ENCODE measurements around the gene DHCR24. TPM values are rescaled to one million over a fixed set of nuclear protein-coding genes. Genes with fewer than 3 reads are reported as not detected.

Gene DHCR24
- polyA plus RNA-seq, 1 experiment, result 60.5 TPM

DNA sequence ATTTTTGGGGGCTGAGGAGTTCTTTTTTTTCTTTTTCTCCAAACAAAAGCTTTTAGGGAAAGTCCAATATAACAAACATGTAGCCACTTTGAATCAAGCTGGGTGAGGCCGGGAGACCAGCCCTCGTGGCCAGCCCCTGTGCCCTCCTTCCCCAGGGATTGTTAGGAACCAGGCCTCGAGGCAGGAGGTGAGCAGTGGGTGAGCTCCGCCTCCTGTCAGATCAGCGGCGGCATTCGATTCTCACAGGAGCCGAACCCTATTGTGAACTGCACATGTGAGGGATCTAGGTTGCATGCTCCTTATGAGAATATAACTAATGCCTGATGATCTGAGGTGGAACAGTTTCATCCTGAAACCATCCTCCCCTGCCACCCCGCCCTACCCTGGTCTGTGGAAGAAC, 44.0 kb downstream of the DHCR24 start:
- no peaks in the 10 kb centered on the region for H3K27me3 ChIP-seq (ENCODE audit: control insufficient read depth, insufficient read depth, low read length)
- H3K27ac ChIP-seq (ENCODE audit: low read depth, low read length), result no peak overlapping the region
- TF ChIP-seq, protein P1, sequence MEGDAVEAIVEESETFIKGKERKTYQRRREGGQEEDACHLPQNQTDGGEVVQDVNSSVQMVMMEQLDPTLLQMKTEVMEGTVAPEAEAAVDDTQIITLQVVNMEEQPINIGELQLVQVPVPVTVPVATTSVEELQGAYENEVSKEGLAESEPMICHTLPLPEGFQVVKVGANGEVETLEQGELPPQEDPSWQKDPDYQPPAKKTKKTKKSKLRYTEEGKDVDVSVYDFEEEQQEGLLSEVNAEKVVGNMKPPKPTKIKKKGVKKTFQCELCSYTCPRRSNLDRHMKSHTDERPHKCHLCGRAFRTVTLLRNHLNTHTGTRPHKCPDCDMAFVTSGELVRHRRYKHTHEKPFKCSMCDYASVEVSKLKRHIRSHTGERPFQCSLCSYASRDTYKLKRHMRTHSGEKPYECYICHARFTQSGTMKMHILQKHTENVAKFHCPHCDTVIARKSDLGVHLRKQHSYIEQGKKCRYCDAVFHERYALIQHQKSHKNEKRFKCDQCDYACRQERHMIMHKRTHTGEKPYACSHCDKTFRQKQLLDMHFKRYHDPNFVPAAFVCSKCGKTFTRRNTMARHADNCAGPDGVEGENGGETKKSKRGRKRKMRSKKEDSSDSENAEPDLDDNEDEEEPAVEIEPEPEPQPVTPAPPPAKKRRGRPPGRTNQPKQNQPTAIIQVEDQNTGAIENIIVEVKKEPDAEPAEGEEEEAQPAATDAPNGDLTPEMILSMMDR (IDR thresholded peaks at IDR 0.05; ENCODE audit: low read depth, low read length), result no peak
- ChIA-PET CTCF (no interaction called here), POLR2A (no interaction called here)
- no peaks in the 10 kb centered on the region for H3K9me3 ChIP-seq (ENCODE audit: control insufficient read depth, insufficient read depth, low read length)
- H3K4me3 ChIP-seq (ENCODE audit: low read depth, low read length), result no peak overlapping the region
- no peak for DNase-seq (ENCODE audit: low read depth, low spot score)

DNA sequence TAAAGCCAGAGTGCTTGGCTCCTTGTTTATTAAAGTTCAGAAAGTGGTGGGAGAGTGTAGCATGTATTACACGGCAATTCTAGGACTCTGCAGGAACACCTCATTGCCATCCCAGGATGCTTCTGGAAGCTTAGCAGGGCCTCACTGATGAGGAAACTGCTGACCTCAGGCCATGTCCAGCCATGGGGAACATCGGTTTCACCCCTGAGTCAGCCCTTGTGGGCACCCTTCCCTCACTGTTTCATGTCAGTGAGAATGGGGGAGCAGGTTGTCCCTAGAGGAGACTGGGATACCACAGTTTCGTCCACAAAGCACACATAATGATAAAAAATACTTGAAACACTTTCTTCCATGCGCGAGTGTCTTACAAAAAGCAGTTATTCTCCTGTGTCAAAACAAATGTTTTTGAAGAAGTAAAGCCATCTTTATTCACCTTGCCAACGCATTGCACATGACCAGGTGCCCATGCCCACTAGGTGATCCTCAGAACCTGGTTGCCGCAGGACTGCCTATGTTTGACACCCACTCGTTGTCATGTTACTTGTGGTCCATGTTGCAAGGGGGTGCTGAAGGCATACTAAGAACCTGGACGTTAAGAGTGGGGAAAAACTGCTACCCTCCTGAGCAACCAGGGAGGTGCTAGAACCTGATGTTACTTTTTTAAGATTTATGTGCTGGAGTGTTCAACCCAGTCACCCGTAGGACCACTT, 44.6 kb downstream of the DHCR24 start:
- no peaks in the 10 kb centered on the region for H3K9me3 ChIP-seq (ENCODE audit: control insufficient read depth, insufficient read depth, low read length)
- TF ChIP-seq, protein P1 (IDR thresholded peaks at IDR 0.05; ENCODE audit: low read depth, low read length), result no peak
- no peak overlapping the region for H3K4me3 ChIP-seq (ENCODE audit: low read depth, low read length)
- H3K27ac ChIP-seq (ENCODE audit: low read depth, low read length), result no peak overlapping the region
- CTCF ChIA-PET, result no interaction called here
- H3K27me3 ChIP-seq (ENCODE audit: control insufficient read depth, insufficient read depth, low read length), result no peaks in the 10 kb centered on the region
- POLR2A ChIA-PET, result no interaction called here
- DNase-seq (ENCODE audit: low read depth, low spot score), result no peak

DNA sequence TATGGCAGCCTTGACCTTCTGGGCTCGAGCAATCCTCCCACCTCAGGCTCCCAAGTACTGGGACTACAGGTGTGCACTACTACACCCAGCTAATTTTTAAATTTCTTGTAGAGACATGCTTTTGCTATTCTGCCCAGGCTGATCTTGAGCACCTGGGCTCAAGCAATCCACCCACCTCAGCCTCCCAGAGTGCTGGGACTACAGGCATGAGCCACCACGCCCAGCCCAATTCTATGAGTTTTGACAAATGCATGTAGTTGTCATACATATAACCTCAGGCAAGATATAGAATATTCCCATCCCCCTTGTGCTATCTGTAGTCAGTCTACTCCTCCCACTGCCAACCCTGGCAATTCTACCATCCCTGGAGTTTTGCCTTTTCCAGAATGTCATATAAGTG, 47.2 kb downstream of the DHCR24 start:
- Histone ChIP-seq H3K4me3 (ENCODE audit: low read depth, low read length) (no peak overlapping the region), H3K27me3 (ENCODE audit: control insufficient read depth, insufficient read depth, low read length) (peaks cover 12% of the 10 kb centered on the region), H3K9me3 (ENCODE audit: control insufficient read depth, insufficient read depth, low read length) (no peaks in the 10 kb centered on the region), H3K27ac (ENCODE audit: low read depth, low read length) (no peak overlapping the region)
- POLR2A ChIA-PET, result no interaction called here
- no peak for DNase-seq (ENCODE audit: low read depth, low spot score)
- TF ChIP-seq, protein P1 (IDR thresholded peaks at IDR 0.05; ENCODE audit: low read depth, low read length), result no peak
- CTCF ChIA-PET, result no interaction called here

DNA sequence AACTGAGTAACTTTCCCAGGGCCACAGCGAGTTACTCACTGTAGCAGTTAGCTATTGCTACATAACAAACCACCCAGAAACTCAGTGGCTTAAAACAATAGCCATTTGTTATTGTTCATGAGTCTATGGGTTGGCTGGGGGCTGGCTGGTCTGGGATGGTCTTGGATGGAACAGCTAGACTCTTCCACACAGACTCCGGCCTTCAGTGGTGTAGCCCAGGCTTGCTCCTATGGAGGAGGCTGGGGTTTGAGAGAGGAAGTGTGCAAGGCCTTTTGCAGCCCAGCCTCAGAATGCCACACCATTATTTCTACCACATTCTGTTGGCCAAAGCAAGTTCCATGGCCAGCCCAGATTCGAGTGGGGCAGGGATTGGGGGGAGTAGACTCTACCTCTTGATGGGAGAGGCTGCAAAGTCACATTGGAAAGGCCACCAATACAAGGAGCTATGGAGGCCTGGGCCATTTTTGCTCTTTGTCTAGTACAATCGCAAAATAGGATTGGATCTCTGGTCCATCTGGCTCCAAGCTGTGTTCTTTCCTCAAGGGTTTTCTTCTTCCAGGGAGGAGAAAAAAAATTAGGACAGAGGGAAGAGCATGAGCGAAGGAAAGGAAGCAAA, 48.3 kb downstream of the DHCR24 start:
- TF ChIP-seq, protein P1 (IDR thresholded peaks at IDR 0.05; ENCODE audit: low read depth, low read length), result no peak
- H3K27ac ChIP-seq (ENCODE audit: low read depth, low read length), result no peak overlapping the region
- ChIA-PET POLR2A (no interaction called here), CTCF (interaction anchor here (1.1 to 1.3 kb wide), 2 partner anchors 29 to 106 kb away, joined by 3 to 5 read pairs; no protein-coding TSS in a partner anchor)
- H3K9me3 ChIP-seq (ENCODE audit: control insufficient read depth, insufficient read depth, low read length), result no peaks in the 10 kb centered on the region
- H3K27me3 ChIP-seq (ENCODE audit: control insufficient read depth, insufficient read depth, low read length), result peaks cover 12% of the 10 kb centered on the region
- DNase-seq (ENCODE audit: low read depth, low spot score), result no peak
- H3K4me3 ChIP-seq (ENCODE audit: low read depth, low read length), result no peak overlapping the region

Data from AG04450 (cell line).